ENCODE data around the gene TFRC. TPM values are rescaled to one million over a fixed set of nuclear protein-coding genes. Genes with fewer than 3 reads are reported as not detected.

Gene TFRC
- total and polyA plus RNA-seq, 2 experiments from 2014 or later = 35.5 to 187 TPM

DNA sequence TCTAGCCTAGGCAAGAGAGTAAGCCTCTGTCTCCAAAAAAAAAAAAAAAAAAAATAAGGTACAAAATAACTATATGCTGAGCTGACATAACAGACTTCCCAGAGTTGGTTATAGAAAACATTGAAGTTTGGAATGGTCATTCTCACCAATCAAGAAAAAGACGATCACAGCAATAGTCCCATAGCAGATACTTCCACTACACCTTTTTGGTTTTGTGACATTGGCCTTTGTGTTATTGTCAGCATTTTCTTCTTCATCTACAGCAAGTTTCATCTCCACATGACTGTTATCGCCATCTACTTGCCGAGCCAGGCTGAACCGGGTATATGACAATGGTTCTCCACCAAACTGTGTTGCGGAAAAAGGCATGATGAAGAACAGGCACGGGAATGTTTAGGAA, 6.9 kb downstream of the TFRC start:
- Histone ChIP-seq H3K79me2 (replicated peaks; ENCODE audit: insufficient read depth) (peaks cover 78% of the 10 kb centered on the region), H3F3A (replicated peaks; ENCODE audit: low read depth) (peaks cover 6% of the 10 kb centered on the region; the same call in 1 of the 2 replicates), H3K4me3 (no peak overlapping the region), H2AFZ (no peak overlapping the region), H3K27me3 (ENCODE audit: insufficient read depth) (no peaks in the 10 kb centered on the region), H3K4me2 (no peak overlapping the region), H3K36me3 (ENCODE audit: insufficient read depth) (peaks cover 50% of the 10 kb centered on the region), H4K20me1 (replicated peaks; ENCODE audit: insufficient read depth) (peaks cover 40% of the 10 kb centered on the region), H3K4me1 (ENCODE audit: insufficient read depth) (peaks cover 20% of the 10 kb centered on the region), H3K9me2 (ENCODE audit: insufficient read depth) (no peaks in the 10 kb centered on the region), H3K27ac (ENCODE audit: low read depth) (no peak overlapping the region)
- ATAC-seq (no peak), DNase-seq (ENCODE audit: low spot score) (no peak)
- Mint-ChIP-seq H3K27me3 (ENCODE audit: insufficient read depth, low read depth, poor library complexity) (peaks cover 8% of the 10 kb centered on the region), H3K4me1 (peaks cover 15% of the 10 kb centered on the region), H3K4me3 (no peak overlapping the region), H3K27ac (no peak overlapping the region), H3K9me3 (no peaks in the 10 kb centered on the region), H3K36me3 (ENCODE audit: low read depth) (peaks cover 69% of the 10 kb centered on the region)
- TF ChIP-seq ZNF331 (CRISPR knock-in tag; IDR thresholded peaks at IDR 0.05; ENCODE audit: low read depth) = no peak
- TF ChIP-seq ZNF114 (CRISPR knock-in tag; IDR thresholded peaks at IDR 0.05) = no peak
- TF ChIP-seq, protein P1, sequence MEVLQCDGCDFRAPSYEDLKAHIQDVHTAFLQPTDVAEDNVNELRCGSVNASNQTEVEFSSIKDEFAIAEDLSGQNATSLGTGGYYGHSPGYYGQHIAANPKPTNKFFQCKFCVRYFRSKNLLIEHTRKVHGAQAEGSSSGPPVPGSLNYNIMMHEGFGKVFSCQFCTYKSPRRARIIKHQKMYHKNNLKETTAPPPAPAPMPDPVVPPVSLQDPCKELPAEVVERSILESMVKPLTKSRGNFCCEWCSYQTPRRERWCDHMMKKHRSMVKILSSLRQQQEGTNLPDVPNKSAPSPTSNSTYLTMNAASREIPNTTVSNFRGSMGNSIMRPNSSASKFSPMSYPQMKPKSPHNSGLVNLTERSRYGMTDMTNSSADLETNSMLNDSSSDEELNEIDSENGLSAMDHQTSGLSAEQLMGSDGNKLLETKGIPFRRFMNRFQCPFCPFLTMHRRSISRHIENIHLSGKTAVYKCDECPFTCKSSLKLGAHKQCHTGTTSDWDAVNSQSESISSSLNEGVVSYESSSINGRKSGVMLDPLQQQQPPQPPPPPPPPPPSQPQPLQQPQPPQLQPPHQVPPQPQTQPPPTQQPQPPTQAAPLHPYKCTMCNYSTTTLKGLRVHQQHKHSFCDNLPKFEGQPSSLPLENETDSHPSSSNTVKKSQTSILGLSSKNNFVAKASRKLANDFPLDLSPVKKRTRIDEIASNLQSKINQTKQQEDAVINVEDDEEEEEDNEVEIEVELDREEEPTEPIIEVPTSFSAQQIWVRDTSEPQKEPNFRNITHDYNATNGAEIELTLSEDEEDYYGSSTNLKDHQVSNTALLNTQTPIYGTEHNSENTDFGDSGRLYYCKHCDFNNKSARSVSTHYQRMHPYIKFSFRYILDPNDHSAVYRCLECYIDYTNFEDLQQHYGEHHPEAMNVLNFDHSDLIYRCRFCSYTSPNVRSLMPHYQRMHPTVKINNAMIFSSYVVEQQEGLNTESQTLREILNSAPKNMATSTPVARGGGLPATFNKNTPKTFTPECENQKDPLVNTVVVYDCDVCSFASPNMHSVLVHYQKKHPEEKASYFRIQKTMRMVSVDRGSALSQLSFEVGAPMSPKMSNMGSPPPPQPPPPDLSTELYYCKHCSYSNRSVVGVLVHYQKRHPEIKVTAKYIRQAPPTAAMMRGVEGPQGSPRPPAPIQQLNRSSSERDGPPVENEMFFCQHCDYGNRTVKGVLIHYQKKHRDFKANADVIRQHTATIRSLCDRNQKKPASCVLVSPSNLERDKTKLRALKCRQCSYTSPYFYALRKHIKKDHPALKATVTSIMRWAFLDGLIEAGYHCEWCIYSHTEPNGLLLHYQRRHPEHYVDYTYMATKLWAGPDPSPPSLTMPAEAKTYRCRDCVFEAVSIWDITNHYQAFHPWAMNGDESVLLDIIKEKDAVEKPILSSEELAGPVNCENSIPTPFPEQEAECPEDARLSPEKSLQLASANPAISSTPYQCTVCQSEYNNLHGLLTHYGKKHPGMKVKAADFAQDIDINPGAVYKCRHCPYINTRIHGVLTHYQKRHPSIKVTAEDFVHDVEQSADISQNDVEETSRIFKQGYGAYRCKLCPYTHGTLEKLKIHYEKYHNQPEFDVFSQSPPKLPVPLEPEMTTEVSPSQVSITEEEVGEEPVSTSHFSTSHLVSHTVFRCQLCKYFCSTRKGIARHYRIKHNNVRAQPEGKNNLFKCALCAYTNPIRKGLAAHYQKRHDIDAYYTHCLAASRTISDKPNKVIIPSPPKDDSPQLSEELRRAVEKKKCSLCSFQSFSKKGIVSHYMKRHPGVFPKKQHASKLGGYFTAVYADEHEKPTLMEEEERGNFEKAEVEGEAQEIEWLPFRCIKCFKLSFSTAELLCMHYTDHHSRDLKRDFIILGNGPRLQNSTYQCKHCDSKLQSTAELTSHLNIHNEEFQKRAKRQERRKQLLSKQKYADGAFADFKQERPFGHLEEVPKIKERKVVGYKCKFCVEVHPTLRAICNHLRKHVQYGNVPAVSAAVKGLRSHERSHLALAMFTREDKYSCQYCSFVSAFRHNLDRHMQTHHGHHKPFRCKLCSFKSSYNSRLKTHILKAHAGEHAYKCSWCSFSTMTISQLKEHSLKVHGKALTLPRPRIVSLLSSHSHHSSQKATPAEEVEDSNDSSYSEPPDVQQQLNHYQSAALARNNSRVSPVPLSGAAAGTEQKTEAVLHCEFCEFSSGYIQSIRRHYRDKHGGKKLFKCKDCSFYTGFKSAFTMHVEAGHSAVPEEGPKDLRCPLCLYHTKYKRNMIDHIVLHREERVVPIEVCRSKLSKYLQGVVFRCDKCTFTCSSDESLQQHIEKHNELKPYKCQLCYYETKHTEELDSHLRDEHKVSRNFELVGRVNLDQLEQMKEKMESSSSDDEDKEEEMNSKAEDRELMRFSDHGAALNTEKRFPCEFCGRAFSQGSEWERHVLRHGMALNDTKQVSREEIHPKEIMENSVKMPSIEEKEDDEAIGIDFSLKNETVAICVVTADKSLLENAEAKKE (CRISPR knock-in tag; IDR thresholded peaks at IDR 0.05) = no peak
- TF ChIP-seq CREB1 (CRISPR knock-in tag; IDR thresholded peaks at IDR 0.05; ENCODE audit: low read depth) = no peak
- TF ChIP-seq STAT1 (IDR thresholded peaks at IDR 0.05; ENCODE audit: unreplicated experiment) = no peak
- TF ChIP-seq JUNB (IDR thresholded peaks at IDR 0.05; ENCODE audit: unreplicated experiment) = no peak
- no peak for TF ChIP-seq NANOG (IDR thresholded peaks at IDR 0.05; ENCODE audit: borderline replicate concordance)
- TF ChIP-seq EZH2 (IDR thresholded peaks at IDR 0.05; ENCODE audit: low read depth, unreplicated experiment) = no peak
- TF ChIP-seq EZH2phosphoT487 (IDR thresholded peaks at IDR 0.05; ENCODE audit: unreplicated experiment) = no peak
